ENCODE results near the gene TMEM151B. TPM values are rescaled to one million over a fixed set of nuclear protein-coding genes. Genes with fewer than 3 reads are reported as not detected.
A peak's percentile ranks its signal among the peaks of the same experiment; 100 is the strongest.

TMEM151B gene
- total and polyA plus RNA-seq, 2 of the 13 experiments (the other 11 are each of a cell fraction or from before 2014, with no cell fraction given): not detected

DNA sequence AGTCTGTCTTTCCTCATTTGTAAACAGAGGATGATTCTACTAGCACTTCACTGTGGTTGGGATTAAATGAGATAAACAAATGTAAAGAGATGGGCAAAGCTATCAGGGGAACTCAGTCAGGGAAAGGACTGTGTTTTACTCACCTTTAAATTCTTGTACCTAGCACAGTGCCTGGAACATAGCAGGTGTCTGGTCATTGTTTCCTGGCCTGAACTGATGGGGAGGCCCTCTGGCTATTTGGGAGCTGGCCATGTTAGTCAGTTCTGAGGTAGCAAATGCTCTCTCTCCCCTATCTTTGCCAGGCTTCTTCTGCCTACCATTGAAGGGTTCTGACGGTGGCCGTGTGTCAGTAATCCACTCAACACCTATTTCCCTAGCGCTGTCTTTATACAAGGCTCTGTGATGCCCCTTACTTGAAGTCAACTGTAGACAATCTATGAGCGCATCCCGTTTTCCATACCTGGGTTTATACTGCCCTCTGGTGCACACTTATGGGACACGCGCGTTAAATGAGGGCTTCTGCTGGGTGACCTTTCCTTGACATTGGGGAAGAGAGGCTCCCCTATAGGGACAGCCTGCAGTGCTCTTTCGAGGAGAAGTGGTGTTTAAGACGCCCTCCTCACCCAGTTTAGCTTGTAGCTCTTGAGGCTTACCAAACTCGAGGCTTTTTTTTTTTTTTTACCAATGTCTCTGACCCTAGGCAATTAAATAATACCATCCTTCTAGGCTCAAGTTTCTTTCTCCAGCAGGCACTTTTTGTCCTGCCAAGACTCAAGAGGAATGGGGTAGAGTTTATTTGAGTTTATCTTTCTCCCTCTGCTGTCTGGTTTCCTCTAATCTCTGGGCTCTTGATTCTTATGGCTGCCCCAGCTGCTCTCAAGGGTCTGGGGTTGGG is 68.2 kb downstream of the TMEM151B start:
- peak; percentile 88 for FAIRE-seq
- Histone ChIP-seq H3K4me2 (ENCODE audit: low read depth, low read length) (no peak overlapping the region), H3K27ac (ENCODE audit: extremely low read length, insufficient read depth, low read length) (no peak overlapping the region), H3K36me3 (replicated peaks in 1 of 2; ENCODE audit: control insufficient read depth in 1 of 2, insufficient read depth in 2 of 2, low read length in 2 of 2) (no peaks in the 10 kb centered on the region), H4K20me1 (ENCODE audit: insufficient read depth, low read length) (no peaks in the 10 kb centered on the region), H2AFZ (ENCODE audit: low read length) (no peak overlapping the region), H3K4me3 (replicated peaks in 1 of 3; ENCODE audit: insufficient read depth in 1 of 3, low read depth in 2 of 3, low read length in 3 of 3) (no peak overlapping the region), H3K27me3 (ENCODE audit: control insufficient read depth in 1 of 2, insufficient read depth in 2 of 2, low read length in 2 of 2) (peaks cover 0 to 56% of the 10 kb centered on the region in 2 experiments; a peak in 4 of 5 replicates), H3K9ac (ENCODE audit: insufficient read depth, low read depth, low read length) (no peak overlapping the region), H3K4me1 (ENCODE audit: insufficient read depth, low read length) (no peaks in the 10 kb centered on the region), H3K9me3 (ENCODE audit: low read length) (no peaks in the 10 kb centered on the region), H3K79me2 (ENCODE audit: insufficient read depth, low read length) (no peaks in the 10 kb centered on the region)
- ChIA-PET POLR2A (no interaction called here), CTCF (ENCODE audit: low intra/inter-chr PET ratio, low total read pairs) (interaction anchor here (1.1 to 4.7 kb wide), 3 partner anchors 25 to 187 kb away, joined by 3 to 65 read pairs (median 4); partner anchors contain the start of genes AARS2 and TMEM151B)
- DNase-seq (ENCODE audit: low spot score): peak; percentile 72
- ATAC-seq: peak; percentile 89
- in situ Hi-C loops (cut with HindIII; ENCODE audit: extremely low pct_ligation_motif_present, low pct_unique_long_range_greater_than_20kb) (loop anchor here (5.0 kb wide), 1 partner anchor 66 kb away; the partner anchor contains the start of gene TMEM151B), intact Hi-C loops (cut with micrococcal nuclease; ENCODE audit: unreplicated experiment) (loop anchor here (1.0 to 10.0 kb wide), 2 partner anchors 70 to 244 kb away; no protein-coding TSS in a partner anchor)
- under 1% methylated on average over 11 of the region's 11 CpGs for WGBS (ENCODE audit: low lambda C conversion rate)
- BruUV-seq (replicated peaks): no TSS peak
- TF ChIP-seq MTF2 (CRISPR knock-in tag; IDR thresholded peaks at IDR 0.05; ENCODE audit: borderline replicate concordance) (0 out of 2 replicates have a peak, but pooled peaks have one; percentile 15), KLF13 (CRISPR knock-in tag; IDR thresholded peaks at IDR 0.05) (no peak), ETV5 (CRISPR knock-in tag; IDR thresholded peaks at IDR 0.05; ENCODE audit: borderline replicate concordance) (no peak), KLF16 (CRISPR knock-in tag; IDR thresholded peaks at IDR 0.05) (no peak), TOE1 (CRISPR knock-in tag; IDR thresholded peaks at IDR 0.05) (no peak), ZNF704 (CRISPR knock-in tag; IDR thresholded peaks at IDR 0.05; ENCODE audit: borderline replicate concordance) (no peak), ZNF839 (CRISPR knock-in tag; IDR thresholded peaks at IDR 0.05; ENCODE audit: borderline replicate concordance) (no peak), ZNF605 (CRISPR knock-in tag; IDR thresholded peaks at IDR 0.05) (no peak), SNAI1 (CRISPR knock-in tag; IDR thresholded peaks at IDR 0.05; ENCODE audit: borderline replicate concordance) (no peak), ZFX (CRISPR knock-in tag; IDR thresholded peaks at IDR 0.05; ENCODE audit: low read depth) (no peak), ZNF230 (CRISPR knock-in tag; IDR thresholded peaks at IDR 0.05) (no peak)
- TF ChIP-seq, protein P1, sequence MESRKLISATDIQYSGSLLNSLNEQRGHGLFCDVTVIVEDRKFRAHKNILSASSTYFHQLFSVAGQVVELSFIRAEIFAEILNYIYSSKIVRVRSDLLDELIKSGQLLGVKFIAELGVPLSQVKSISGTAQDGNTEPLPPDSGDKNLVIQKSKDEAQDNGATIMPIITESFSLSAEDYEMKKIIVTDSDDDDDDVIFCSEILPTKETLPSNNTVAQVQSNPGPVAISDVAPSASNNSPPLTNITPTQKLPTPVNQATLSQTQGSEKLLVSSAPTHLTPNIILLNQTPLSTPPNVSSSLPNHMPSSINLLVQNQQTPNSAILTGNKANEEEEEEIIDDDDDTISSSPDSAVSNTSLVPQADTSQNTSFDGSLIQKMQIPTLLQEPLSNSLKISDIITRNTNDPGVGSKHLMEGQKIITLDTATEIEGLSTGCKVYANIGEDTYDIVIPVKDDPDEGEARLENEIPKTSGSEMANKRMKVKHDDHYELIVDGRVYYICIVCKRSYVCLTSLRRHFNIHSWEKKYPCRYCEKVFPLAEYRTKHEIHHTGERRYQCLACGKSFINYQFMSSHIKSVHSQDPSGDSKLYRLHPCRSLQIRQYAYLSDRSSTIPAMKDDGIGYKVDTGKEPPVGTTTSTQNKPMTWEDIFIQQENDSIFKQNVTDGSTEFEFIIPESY (CRISPR knock-in tag; IDR thresholded peaks at IDR 0.05): no peak
- TF ChIP-seq, protein P2, sequence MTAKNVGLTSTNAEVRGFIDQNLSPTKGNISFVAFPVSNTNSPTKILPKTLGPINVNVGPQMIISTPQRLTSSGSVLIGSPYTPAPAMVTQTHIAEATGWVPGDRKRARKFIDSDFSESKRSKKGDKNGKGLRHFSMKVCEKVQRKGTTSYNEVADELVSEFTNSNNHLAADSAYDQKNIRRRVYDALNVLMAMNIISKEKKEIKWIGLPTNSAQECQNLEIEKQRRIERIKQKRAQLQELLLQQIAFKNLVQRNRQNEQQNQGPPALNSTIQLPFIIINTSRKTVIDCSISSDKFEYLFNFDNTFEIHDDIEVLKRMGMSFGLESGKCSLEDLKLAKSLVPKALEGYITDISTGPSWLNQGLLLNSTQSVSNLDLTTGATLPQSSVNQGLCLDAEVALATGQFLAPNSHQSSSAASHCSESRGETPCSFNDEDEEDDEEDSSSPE (CRISPR knock-in tag; IDR thresholded peaks at IDR 0.05): no peak
- TF ChIP-seq, protein P3, sequence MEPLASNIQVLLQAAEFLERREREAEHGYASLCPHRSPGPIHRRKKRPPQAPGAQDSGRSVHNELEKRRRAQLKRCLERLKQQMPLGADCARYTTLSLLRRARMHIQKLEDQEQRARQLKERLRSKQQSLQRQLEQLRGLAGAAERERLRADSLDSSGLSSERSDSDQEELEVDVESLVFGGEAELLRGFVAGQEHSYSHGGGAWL (CRISPR knock-in tag; IDR thresholded peaks at IDR 0.05): no peak
- TF ChIP-seq, protein P4, sequence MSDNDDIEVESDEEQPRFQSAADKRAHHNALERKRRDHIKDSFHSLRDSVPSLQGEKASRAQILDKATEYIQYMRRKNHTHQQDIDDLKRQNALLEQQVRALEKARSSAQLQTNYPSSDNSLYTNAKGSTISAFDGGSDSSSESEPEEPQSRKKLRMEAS (IDR thresholded peaks at IDR 0.05): no peak
- TF ChIP-seq, protein P5, sequence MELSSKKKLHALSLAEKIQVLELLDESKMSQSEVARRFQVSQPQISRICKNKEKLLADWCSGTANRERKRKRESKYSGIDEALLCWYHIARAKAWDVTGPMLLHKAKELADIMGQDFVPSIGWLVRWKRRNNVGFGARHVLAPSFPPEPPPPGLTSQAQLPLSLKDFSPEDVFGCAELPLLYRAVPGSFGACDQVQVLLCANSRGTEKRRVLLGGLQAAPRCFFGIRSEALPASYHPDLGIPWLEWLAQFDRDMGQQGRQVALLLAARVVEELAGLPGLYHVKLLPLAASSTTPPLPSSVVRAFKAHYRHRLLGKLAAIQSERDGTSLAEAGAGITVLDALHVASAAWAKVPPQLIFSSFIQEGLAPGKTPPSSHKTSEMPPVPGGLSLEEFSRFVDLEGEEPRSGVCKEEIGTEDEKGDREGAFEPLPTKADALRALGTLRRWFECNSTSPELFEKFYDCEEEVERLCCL (CRISPR knock-in tag; IDR thresholded peaks at IDR 0.05; ENCODE audit: borderline replicate concordance): no peak

Data from HepG2 (cell line).